GM18868 (cell line): ENCODE measurements around the gene KLHL29.
A peak's percentile ranks its signal among the peaks of the same experiment; 100 is the strongest.

Experiments
- ATAC-seq: cut with Tn5 transposase; IDR thresholded peaks from one replicate; pipeline ENCODE4 v1.9.1; 2021; ENCODE audit warnings: mild to moderate bottlenecking, moderate library complexity; ENCODE audit not compliant: unreplicated experiment

KLHL29 gene

DNA sequence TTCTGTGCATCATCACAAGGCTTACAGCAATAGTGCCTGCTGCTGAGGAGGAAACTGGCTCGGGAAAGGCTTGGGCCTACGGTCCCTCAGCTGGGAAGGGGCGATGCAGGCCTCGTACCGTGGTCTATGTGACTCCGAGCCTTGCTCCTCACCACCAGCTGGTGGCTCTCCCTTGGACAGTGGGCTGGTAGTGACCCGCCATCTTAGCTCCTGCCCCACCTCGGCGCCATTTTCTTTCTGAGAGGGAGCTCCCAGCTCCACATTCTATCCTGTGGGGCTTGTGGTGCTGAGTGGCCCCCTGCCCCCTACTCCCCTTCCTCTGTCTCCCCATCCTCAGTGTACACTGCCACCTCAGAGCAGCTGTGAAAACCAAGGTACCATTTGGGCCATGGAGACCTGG, 255.7 kb downstream of the KLHL29 start:
- ATAC-seq, result no peak

DNA sequence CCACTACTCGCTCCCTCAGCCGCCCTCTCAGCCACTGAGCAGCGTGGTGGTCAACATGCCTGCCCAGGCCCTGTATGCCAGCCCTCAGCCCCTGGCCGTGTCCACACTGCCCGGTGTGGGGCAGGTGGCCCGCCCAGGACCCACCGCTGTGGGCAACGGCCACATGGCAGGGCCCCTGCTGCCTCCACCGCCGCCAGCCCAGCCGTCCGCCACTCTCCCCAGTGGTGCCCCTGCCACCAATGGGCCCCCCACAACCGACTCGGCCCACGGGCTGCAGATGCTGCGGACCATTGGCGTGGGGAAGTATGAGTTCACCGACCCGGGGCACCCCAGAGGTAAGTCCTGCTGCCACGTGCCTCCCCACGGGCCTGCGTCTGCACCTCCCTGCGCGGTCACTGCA, 257.5 kb downstream of the KLHL29 start:
- ATAC-seq, result no peak

- no peak for ATAC-seq
Observed at GRCh38 chr2:23645230-23645808, 260.3 kb downstream of the KLHL29 start.

DNA sequence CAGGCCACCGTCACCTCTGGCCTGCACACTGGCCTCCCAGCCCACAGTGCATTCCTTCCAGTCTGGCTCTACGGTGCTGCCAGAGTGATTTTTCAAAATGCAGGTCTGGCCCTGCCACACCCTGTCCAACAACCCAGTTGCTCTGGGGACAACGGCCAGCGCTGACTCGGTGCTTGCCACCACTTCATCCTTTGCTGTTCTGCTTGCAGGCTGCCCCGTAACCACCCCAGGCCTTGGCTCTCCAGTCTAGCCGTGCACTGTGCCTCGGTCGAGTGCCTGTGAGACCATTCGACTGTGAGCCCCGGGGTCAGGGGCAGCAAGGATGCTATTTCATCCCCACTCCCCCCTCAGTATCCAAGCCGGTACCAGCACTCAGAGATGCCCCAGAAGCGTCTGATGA, 262.6 kb downstream of the KLHL29 start:
- ATAC-seq, result no peak

DNA sequence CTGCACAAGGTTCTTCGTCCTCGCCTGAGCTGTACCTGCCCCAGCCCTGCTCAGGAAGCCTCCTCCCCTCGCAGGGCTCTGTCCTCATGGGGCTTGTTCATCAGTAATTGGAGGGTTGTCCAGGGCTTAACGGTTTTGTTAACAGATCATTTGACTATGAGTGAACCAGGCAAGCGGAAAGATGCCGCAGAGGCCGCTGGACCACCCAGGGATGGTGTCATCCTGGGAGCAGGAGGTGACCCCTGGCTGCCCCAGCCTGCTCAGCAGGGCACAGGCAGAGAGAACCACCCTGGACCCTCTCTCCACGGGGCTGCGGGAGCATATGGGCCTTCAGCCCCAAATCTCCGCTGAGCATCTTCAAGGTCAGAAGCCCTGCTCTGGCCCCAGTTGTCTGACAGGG, 264.3 kb downstream of the KLHL29 start:
- ATAC-seq, result no peak

GRCh38 chr2:23649819-23650218, 264.8 kb downstream of the KLHL29 start:
- ATAC-seq, result no peak

DNA sequence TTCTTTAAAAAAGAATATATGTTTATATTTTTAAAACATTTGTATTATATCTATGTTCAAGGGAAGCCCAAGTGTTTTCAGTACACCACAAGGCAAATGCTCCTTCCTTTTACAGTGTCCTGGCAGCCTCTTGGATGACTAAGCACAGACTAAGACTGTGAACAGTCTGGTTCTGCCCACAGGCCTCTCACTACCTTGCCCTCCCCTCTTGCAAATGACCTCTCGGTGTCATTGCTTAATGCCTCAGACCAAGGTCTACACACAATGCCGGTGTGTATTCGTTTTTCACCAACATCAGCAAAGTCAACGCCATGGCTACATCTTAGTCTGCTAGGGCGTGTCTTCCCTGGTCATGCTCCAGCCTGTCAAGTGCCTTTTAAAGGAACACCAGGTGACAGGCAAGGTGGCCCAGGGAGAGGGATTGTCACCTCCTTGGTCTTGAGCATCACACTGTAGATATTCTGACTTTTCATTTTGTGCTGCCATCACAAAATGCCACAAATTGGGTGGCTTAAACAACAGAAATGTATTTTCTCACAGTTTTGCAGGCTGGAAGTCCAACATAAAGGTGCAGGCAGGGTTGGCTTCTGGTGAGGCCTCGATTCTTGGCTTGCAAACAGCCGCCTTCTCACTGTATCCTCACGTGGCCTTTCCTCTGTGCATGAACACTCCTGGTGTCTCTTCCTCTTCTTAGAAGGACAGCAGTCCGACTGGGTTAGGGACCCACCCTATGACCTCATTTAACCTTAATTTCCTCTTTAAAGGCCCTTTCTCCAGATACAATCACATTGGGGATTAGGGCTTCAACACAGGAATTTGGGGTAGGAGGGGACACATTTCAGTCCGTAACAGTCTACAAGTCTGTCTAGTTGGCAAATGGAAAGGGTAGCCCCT, 266.5 kb downstream of the KLHL29 start:
- ATAC-seq, result no peak

GRCh38 chr2:23653326-23653725, 268.3 kb downstream of the KLHL29 start:
- no peak for ATAC-seq

DNA sequence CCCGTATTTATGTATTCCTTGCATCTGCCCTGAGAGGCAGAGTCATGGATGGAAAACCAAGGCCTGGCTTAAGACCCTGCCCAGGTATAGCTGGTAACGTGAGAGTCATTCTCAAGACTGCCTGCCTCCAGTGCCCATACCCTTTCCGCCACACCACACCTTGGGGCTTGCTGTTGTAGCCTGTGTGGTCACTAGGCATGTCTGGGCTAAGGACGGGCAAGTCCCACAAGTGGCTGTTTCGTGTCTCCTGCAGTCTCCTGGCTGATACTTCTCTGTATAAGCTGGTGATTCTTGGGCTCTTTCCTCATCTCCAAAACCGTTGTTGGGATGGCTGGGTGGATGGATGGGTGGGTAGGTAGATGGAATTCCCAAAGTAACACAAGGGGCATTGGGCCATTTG, 269.8 kb downstream of the KLHL29 start:
- ATAC-seq, result no peak

- no peak for ATAC-seq
Observed at GRCh38 chr2:23655934-23656596, 271.1 kb downstream of the KLHL29 start.

- no peak for ATAC-seq
Observed at GRCh38 chr2:23656597-23656973, 271.6 kb downstream of the KLHL29 start.

DNA sequence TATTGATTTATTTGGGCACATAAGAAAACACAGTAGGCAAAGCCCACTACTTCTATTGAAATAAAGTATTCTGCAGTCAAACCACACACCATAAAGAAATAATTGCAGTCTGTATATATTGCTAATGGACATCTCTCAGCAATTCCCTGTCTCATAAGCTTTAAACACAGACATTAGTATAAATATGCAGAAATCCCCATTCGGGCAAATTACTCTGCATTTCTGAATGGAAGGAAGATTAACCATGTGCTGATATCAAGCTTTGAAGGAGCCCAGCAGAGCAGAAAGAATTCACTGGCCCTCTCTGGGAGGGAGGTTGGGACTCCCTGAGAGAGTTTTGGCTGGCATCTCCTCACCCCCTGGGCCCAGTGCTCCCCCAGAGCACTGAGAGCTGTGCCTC, 272.4 kb downstream of the KLHL29 start:
- no peak for ATAC-seq

GRCh38 chr2:23657934-23658333, 273.0 kb downstream of the KLHL29 start:
- no peak for ATAC-seq

- peak; percentile 68 for ATAC-seq
Observed at GRCh38 chr2:23658466-23658942, 273.5 kb downstream of the KLHL29 start.

GRCh38 chr2:23659328-23659727, 274.3 kb downstream of the KLHL29 start:
- no peak for ATAC-seq

DNA sequence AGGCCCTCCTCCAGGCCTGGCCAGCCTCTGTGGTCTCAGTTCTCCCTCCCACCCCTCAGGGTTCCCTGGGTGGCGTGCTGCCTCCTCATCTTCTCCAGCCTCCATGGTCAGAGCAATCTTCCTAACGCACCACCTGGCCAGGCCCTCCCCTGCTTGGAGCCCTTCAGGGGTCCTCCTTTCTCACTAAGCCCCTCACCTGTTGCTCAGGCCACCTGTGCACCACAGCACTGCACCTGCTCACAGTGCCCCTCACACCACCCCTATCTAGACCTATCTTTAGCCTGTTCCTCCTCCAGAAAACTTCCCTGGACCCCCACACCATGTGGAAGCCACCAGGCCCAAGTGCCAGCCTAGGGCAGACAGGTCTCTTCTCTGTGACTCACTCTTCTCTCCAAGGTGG, 274.8 kb downstream of the KLHL29 start:
- ATAC-seq, result no peak

DNA sequence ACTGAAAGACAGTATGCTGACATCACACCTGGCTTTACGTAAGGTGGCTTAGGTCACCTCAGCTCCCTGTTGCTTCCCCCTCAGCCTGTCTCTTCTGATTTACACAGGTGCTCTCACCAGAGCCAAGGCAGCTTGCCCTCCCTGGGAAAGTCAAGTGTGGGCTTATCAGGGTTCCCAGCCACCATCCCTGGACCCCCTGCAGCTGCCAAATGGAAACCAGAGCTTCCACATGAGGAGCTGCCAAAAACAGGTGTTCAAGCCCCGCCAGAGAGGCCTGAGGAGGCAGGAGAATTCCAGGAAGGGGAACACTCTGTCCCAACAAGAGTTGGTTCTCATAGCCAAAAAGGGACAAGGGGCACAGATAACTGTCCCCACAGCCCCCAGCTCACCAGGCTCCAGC, 275.3 kb downstream of the KLHL29 start:
- ATAC-seq, result no peak

- ATAC-seq, result no peak
Observed at GRCh38 chr2:23661276-23662050, 276.5 kb downstream of the KLHL29 start.

DNA sequence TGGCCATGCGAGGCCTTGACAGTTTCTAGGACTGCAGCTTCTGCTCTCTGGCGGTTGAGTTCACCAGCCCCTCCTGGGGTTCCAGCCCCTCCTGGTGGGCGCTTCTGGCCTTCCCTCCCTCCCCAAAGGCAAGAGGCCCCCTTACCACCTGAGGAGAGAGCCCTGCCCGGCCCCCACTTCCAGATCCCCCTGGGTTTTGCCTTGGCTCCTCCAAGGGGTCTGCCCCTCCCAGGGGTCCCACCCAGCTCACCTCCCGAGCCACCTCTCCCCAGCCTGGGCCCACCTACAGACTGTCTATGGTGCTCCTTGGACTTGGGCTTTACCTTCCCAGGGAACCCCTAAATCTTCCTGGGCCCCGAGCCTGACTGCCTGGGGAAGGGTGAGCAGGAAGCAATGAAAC, 277.5 kb downstream of the KLHL29 start:
- ATAC-seq, result no peak

DNA sequence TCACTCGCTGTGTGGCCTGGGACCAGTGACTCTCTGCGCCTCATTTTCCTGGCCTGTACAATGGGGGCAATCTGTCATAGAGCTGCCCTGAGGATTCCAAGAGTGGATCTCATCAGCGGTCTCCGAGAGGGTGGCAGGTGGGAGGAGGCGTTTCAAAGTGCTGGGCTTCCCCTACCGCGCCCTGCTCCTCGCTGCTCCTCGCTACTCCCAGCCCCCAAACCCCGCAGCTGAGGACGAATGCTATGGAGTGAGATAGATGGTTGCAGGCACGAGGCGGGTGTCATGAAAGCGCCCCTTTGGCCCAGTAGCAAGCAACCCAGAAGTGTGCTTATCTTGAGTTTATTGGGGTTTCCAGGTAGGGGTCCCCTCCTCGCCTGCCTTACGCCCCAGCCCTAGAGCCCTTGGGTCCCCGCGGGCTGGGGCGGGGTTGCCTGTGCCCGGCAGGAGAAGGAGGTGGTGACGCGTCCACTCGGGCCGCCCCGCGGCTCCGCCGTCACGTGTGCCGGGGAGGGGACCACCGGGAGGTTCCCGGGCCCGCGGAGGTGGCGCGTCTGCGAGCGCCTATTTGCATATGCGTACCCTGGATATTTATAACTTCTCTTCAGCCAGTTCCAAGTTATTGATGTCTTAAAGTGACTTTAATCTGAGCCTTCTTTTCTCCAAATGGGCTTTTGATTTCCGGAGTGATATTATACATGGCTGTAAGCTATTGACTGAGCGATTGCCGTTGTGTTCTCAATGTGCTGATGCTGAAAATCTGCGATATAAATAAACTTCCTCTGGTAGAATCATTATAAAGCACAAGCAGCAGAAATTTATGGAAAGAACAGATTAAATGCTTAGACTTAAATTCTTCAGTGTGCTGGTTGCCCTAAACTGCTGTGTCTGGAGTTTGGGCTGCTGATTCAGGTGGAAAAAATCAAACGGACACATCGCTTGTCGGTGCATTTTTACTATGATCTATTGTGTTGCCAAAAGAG, 278.3 kb downstream of the KLHL29 start:
- no peak for ATAC-seq
